ENCODE measurements around the gene FAM53B.

Gene FAM53B

DNA sequence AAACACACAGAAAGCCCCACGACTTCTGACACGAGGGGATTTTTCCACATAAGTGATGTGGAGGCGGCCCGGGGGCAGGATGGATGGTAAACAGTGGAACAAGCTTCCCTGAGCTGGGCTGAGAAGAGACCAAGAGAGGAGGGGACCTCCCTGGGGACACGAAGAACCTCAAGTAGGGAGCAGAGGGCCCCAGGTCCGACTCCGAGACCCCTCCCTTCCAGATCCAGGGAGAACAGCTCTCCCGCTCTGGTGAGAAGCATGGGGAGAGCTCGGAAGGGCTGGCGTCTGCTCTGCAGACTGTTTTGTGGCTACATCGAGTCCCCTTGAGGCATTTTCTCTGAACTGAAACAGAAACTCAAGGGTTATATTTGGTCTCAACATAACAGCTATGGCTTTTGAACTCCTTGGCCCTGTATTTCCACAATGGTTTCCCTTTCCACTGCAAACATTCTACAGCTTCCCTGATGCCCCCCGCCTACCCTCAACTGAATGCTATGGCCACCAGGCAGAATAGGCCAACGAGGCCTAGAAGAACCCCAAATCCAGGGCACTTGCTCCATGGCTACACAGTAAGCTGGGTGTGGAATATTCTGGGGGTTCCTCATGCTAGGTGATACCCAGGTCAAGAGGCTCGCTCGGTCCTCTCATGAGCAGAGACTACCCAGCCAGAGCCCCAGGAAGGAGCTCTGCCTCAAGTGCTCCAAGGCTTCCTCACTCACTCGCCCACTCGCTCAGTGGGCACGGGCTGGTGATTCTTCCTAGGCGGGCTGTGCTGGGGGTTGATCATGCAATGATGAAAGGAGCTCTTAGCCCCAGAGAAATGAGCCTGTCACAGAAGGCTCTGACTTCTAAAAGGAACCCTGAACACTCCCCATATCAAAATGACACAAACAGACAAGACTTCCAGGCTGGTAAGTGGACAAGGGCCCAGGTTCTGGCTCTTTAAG, 47.5 kb downstream of the FAM53B start:
- no peak for DNase-seq (ENCODE audit: low spot score)

DNA sequence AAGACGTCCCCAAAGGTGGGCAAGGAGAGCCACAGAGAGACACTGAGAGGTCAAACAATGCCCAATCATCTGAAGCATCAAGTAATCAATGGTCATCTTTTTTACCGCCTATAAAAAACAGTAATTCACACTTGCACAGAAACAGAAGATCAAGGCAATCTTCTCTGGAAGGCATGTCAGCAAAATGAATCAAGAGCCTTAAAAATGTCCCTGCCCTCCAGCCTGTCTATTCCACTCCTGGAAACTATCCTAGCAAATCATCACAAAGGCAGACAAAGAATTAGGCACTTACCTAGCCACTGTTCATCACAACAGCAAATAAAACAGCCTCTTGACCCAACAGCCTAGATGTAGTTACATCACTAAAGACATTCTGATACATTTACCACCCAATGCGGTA, 48.9 kb downstream of the FAM53B start:
- DNase-seq (ENCODE audit: low spot score), result no peak

DNA sequence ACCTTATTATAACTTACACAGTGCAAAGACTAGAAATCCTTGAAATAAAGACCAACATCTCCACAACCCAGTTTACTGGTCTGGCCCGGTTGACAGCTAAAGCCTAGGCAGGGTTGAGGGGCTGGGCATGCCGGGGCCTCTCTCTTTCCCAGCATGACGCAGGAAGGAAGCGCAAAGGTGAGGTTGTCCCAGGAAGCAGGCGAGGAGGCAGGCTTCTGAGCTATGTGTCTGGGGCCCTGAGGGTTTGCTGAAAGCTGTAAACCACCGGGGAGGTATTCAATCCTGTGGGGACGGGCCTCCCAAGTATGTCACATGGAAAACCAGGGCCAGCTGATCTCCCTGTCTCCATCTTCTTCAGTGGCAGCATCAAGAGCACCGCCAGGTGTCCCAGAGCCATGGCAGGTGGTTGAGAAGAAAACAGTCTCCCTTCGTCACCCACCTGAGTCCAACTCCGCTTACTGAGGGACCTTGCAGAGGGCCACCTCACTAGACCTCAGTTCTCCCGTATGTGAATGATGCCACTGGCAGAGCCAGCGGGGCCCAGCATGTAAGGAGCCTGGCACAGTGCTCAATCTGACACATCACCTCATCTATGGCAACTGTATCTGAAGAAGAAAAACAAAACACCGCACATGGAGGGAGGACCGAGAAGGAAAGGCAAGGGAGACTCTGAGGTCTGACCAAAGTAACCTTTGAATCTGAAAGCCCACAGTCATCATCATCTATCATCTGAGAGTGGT, 49.5 kb downstream of the FAM53B start:
- DNase-seq (ENCODE audit: low spot score), result no peak

DNA sequence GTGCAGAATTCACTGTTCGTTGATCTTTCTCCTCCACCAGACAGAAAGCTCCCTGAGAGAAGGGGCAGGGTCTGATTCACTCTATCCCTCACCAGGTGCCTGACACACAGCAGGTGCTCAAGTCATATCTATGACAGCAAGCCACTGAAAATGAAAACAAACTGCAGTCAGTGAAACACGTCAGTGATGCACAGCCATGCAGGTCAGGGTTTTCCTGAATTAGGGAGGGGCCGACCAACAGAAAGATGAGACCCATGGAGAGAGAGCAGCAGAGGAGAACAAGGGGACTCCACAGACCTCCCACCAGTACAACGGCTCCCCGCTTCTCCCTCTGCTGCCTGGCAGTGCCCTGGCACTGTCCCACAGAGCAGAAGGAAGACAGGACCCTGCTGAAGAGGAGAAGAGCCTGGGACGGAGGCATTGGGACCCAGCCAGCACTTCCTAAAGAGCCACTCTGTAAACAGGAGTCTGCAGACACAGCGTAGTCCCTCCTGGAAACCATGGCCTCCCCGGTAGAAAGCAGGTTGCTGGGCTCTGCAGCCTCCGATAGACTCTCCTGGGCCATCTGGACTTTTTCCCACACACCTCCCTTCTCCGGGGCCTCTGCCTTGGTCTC, 50.3 kb downstream of the FAM53B start:
- no peak for DNase-seq (ENCODE audit: low spot score)

DNA sequence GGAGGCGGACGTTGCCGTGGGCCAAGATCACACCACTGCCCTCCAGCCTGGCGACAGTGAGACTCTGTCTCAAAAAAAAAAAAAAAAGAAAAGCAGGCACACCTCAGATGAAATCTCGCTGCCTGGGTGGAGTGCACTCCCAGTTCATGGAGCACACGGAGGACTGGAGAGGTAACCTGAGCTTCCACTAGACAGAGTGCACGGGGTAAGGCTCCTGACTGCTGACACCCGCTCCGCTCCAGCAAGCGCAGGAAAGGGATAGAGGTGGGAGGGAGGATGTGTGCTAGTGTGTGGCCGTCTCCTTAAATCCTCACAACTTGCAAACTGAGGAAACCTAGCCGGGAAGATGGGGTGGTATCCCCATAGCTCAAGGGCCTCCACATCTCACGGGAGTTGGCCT, 50.8 kb downstream of the FAM53B start:
- DNase-seq (ENCODE audit: low spot score), result no peak

DNA sequence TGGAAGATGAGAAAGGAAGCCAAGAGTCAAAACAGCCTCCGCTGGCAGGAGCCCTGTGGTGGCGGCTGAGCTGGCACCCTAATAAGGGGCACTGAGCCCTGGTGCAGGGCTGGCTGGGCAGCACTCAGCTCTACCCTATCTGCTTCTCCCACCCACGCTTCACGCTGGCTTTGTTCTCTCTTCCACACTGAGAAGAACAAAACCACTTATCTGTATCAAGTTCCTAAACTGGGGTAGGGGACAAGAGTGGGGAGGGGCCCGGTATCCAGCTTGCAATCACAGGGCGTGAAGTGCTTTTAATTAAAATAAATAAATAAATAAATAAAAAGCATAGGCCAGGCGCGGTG, 52.1 kb downstream of the FAM53B start:
- DNase-seq (ENCODE audit: low spot score), result no peak

DNA sequence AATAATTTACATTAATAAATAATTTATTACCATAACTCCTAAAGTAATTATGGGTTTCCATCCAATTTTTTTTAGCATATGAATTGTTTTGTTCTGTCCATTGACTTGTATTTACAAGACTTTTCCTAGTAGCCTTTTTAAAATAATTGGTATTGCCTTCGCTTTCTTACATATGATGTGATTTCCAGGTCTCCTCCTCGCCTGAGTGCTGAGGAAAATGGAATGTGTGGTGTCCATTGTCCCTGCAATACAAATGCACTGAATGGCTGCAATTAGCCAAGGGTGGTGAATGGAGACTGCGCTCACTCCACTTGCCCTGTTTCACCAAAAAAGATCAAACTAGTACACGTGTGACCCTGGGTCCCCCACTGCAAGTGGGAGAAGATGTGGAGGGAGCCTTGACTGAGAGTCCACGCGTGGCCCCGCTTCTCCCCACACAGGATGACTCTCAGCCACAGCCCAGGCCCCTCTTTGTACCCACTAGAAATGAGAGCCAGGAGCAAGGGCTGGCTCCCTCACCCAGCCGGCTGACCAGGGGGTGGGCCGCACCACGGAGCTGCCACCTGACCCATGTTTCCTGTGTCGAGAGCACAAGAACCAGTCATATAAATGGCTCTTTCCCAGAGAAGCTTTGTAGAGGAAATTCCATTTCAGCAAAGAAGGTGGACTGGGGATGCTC, 52.6 kb downstream of the FAM53B start:
- no peak for DNase-seq (ENCODE audit: low spot score)

DNA sequence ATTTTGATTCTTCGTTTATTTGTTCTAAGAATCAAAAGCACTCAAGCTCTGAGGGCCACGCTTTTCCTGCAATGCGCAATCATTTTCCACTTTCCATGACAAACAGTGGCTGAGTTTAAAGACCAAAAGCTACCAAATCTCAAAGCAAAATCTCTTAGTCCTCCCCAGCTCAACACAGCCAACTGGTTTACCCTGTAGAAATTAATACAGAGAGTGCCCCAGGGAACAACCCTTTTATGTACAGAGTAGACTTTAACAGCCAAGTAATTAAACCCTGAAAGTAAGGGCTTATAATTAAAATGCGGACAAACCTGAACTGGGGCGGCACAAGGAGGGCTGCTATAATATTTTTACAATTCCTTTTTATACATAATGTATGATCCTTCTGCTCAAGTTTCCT, 53.2 kb downstream of the FAM53B start:
- DNase-seq (ENCODE audit: low spot score), result no peak

DNA sequence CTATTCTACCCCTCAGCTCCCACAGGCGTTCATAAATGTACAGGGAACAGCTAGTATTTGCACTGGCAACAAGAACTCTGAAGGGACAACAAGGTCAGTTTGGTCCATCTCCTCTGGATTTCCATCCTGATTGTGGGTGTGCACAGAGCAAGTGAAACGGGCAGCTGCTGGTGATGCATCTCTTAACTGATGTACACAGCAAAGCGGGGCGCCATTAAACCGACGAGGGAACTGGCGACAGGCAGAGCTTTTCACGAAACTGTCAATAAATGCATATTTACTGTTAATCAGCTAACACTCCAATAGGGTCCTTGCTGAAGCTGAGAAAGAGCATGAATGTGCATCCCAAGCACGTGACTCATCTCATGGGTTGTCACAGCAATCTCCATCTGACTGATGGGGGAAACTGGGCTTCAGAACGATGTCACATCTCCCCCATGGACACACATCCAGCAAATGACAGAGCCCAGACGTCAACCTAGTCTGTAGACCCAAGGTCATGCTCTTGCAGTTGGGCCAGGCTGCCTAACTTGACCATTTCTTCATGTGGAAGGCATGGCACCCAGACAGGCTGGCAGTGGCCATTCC, 54.2 kb downstream of the FAM53B start:
- DNase-seq (ENCODE audit: low spot score), result no peak

DNA sequence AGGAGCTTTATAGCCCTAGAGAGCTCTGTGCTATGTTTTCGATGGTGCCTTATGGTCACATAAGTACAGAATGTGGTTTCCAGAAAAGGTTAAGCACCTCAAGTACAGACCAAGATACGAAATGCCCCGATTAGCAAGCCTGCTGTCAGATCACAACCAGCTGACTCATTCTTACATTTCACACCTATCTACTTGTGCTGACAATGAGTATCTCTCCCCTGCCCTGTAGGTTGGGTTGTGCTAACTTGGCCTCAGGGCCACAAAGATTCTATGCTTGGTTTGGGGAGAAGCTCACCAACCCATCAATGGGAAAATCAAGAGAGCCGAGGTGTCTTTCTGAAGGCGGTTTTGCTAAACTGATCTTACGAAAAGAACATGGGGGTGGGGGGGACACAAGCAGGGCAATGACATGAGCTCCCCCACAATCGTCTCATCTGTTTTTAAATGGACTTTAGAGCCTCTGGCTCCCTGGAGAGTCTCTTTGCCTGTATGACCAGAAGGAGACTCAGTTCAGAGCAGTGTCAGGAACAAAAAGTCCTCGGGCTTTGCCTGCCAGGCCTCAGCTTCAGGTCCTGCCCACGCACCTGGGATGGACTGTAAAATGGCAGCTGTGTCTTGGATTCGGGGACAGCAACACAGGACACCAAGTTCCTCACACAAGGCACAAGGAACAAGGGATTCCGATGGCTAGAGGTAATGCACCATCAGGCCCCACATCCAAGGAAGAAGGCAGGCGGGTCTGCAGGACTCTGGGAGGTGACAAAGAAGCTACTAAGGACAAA, 55.1 kb downstream of the FAM53B start:
- DNase-seq (ENCODE audit: low spot score), result no peak

DNA sequence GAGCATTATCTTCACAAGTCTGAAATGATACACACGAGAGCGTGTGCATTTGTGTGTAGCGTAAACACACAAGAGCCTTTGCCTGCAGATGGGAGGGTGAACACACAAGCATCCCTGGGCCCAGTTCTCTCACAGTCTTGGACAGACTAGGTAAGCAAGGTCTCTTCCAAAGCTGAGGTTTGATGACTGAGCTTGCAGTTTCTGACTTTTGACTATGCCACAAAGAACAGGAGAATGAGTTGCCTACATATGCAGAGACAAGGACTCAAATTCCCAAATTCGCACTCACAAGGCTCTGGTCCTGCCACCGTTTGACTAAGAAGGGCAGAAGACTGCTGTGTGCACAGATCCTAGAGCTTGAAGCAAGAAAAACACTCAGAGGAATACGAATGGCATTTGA, 55.8 kb downstream of the FAM53B start:
- DNase-seq (ENCODE audit: low spot score), result no peak

DNA sequence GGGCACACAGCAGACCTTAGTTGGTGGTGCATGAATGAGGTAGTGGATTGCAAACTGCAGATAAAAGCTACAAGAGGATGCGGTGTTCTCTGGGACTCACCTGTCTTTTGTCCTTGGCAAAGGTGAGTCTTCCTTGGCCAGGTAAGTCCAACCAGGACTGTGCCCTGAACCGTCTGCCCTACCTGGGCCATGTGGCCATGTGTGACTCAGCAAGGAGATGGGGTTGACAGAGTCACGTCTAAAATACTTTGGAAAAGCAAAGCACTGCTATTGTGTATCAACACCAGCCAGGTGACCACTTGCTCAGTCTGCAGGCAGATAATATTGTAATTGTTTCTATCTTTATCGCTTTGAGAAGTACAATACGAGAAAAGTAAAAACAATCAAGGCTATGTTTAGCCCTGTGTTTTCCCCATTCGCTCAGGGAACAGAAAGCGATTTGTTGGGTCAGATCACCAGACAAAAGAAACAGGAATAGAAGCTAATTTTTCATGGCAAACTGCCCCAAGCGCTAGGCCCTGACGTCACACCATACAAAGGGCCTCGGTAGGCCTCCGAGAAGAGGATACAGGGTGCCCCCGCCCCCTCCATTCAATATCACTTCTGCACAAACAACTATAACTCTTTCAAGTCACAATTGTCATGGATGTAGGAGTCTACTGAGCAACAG, 57.3 kb downstream of the FAM53B start:
- DNase-seq (ENCODE audit: low spot score), result no peak

DNA sequence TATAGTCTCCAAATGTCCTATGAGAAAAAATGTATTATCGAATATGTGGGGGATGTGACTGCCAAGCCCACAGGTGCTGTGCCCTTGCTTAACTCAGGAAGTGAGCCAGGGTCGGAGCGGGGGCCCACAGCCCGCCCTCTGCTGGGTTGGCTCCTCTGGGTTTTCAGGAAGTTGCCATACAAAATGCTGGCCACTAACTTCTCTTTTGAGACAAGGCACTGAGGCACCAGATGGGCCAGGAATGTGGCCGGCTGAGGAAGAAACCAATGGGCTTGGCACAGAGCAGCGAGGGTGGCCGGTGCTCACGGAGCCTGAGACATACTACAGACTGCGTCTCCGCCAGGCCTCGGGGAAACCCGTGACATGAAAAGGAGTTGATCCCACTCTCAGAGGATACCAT, 58.9 kb downstream of the FAM53B start:
- DNase-seq (ENCODE audit: low spot score), result no peak

DNA sequence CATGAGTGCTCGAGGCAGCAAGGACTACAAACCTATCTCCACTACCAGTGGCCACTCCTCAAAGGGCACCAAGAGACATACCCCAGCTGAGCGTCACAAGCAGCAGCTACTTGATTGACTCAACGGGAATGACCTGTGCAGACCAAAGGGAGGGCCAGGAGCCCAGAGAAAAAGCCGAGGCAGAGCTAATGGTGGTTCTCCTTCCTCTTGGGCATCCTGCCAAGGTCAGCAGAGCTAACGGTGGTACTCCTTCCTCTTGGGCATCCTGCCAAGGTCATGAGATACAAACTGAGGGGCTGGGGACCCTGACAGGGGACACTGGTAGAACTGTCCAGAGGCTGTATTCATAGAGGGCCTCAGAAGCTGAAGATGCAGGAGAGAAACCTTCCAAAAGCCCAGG, 60.4 kb downstream of the FAM53B start:
- no peak for DNase-seq (ENCODE audit: low spot score)

DNA sequence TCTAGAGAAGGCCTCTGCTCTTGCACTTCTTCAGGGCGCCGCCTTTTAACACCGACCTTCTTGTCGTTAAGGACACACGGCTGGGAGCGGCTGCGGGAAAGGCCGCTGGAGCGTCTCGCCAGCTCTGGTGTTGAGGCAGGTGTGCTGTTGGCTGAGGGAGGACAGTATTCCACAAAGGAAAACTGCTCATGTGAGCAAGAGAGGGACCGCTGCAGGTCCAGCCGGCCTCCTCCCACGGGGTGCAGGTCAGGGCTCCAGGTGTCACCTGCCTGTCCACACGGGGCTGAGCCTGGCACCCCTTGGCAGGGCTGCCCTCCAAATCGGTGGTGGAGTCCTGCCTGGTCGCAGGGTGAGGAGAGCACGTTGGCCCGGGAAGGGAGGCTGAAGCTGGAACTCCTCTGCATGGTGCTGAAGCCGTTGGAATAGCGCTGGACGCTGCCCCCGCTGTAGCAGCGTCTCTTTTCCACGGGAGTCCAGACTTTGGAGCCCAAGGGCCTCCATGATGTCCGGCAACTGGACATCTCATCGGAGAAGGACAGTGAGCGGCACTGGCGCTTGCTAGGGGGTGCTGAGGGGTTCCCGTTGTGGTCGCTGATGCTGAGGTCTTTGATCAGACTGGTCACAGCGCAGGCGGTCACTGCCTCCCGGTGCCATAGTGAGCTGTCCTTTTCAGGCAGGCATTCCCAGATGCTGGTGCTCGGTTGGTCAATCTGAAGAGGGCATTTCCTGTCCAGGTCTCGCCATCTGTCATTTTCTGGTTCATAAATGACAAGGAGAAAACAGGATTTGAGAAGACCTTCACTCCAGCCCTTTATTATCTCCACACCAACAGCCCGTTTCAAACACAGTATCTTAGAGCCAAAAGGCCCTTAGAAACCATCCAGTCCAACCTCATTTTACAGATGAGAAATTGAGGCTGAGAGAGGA, 62.3 kb downstream of the FAM53B start:
- no peak for DNase-seq (ENCODE audit: low spot score)

DNA sequence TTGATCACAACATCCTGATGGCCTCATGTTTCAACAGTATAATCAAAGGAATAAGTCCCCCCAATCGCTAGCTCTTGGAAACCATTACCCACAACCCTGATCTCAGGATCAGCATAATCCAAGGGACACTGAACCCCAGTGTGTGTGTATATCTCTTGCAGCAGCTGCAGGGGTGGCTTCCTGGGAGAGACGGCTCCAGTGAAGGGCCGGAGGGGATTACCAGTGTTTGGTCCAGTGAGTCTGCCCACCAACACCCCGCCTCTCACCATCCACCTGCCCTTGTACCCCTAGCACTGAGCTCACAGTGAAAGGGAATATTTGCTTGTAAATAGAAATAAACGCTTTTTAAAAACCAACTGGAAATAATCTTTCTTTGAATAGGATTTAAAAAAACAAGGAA, 63.1 kb downstream of the FAM53B start:
- DNase-seq (ENCODE audit: low spot score), result no peak

DNA sequence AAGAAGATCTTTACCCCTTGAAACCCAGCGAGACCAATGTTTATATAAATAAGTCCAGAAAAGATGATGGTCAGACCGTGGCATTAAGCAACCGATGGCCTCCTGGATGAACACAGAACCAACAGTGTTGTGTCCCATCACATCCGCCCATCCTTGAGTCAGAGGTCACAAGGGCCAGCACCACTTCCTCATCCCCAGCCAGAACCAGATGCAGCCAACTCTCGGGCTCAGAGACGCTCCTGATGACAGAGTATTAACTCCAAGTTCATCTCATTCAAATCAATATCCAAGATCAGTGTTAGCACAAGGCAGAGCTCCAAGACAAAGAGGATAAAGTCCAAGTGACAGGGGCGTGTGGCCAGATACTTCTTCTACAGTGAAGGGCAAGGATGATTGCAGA, 63.5 kb downstream of the FAM53B start:
- DNase-seq (ENCODE audit: low spot score), result no peak

DNA sequence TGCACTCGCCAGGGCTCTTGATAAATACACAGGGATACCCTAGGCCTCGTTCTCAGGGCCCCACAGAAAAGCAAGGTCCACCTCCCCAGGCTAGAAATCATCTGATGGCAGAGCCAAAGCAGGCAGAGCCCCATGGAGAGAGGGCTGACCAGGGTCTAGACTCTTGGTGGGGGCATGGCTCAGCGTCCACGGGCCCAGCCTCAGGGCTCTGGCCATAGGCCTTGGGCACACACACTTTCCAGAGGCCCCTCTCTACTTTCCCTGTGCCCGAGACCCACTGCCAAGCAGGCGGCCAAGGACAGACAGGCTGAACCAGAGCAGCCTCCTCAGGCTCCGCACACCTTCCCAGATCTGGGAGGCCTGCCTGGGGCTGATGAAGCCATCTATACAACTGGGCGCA, 64.8 kb downstream of the FAM53B start:
- DNase-seq (ENCODE audit: low spot score), result no peak

DNA sequence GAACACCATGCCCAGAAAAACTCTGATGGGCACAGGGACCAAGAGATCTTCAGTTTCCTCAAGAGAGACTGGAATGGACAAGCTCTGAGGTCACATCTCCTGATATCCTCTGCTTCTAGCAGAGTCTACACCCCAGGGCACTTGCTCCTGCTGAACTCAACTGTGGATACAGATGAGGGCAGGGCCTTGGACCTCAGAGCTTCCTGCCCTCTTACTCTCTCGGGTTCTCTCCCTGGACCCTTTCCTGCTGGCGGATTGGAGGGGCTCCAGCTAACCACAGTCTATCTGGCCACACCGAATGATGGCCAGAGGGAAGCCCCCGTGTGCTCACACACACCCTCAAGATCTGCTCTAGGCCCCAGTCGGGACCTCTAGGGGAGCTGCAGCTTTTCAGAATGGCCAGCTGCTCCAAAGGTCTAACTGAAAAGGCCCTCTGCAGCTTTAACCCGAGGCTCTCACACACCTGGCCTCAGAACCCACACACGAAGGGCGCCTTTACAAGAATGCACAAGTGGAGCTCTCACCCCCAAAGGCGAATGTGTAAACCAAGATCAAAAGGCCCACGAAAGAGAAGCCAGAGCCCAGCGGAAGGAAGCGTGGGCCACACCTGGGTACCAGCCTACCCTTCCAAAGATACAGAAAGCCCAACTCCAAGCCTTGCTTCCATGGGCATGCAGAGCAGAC, 65.5 kb downstream of the FAM53B start:
- no peak for DNase-seq (ENCODE audit: low spot score)

Measured in left forelimb (tissue), 1 donor.